SK-N-MC (cell line): ENCODE data around the gene GRM5.
"Not testable (repeated sequence)": the region's sequence is repeated elsewhere in the genome, so short reads cannot be mapped to it uniquely, and the experiment has no call there.

Source experiments
- EZH2 ChIP-seq: fragments of 200-600 bp; sonication (generic); IDR thresholded peaks from one replicate; pipeline ENCODE4 v1.6.1; 2017; ENCODE audit warnings: antibody characterized with exemption
- POLR2AphosphoS5 ChIP-seq: IDR thresholded peaks from 2 replicates; pipeline ENCODE4 v1.6.1; 2012; ENCODE audit warnings: mild to moderate bottlenecking, low read depth, low read length, borderline replicate concordance

GRCh38 chr11:88835709-88836108, 230.1 kb downstream of the GRM5 start:
- TF ChIP-seq EZH2, POLR2AphosphoS5: not testable (repeated sequence)
